NCI-H510A treated with DMSO at 0.1 percent for 48 hours (cell line): ENCODE data around the gene NTNG1.
A peak's percentile ranks its signal among the peaks of the same experiment; 100 is the strongest.
"Not testable (repeated sequence)": the region's sequence is repeated elsewhere in the genome, so short reads cannot be mapped to it uniquely, and the experiment has no call there.

Source experiments
- DNase-seq: peaks from one replicate; lab custom pipeline; 2025; lab: John Stamatoyannopoulos, UW

The NTNG1 gene

GRCh38 chr1:107145637-107146036, 4.8 kb downstream of the NTNG1 start:
- DNase-seq = no peak

- peak; percentile 37 for DNase-seq
Measured at GRCh38 chr1:107147843-107148242, 7.0 kb downstream of the NTNG1 start.

GRCh38 chr1:107149946-107150345, 9.1 kb downstream of the NTNG1 start:
- no peak for DNase-seq

- DNase-seq = no peak
Measured at GRCh38 chr1:107151295-107151694, 10.5 kb downstream of the NTNG1 start.

- DNase-seq = peak; percentile 25
Measured at GRCh38 chr1:107152395-107152794, 11.6 kb downstream of the NTNG1 start.

- peak; percentile 47 for DNase-seq
Measured at GRCh38 chr1:107153014-107153413, 12.2 kb downstream of the NTNG1 start.

GRCh38 chr1:107158496-107158895, 17.7 kb downstream of the NTNG1 start:
- no peak for DNase-seq

- no peak for DNase-seq
Measured at GRCh38 chr1:107158991-107159390, 18.2 kb downstream of the NTNG1 start.

GRCh38 chr1:107162745-107163144, 21.9 kb downstream of the NTNG1 start:
- peak; percentile 13 for DNase-seq

GRCh38 chr1:107164901-107165300, 24.1 kb downstream of the NTNG1 start:
- DNase-seq = not testable (repeated sequence)

- DNase-seq = no peak
Measured at GRCh38 chr1:107169615-107170014, 28.8 kb downstream of the NTNG1 start.

GRCh38 chr1:107171333-107171732, 30.5 kb downstream of the NTNG1 start:
- DNase-seq = no peak

GRCh38 chr1:107172450-107173170, 31.8 kb downstream of the NTNG1 start:
- DNase-seq = no peak

GRCh38 chr1:107175102-107175909, 34.5 kb downstream of the NTNG1 start:
- DNase-seq = no peak

GRCh38 chr1:107181253-107181969, 40.6 kb downstream of the NTNG1 start:
- no peak for DNase-seq

GRCh38 chr1:107183011-107183410, 42.2 kb downstream of the NTNG1 start:
- DNase-seq = no peak

GRCh38 chr1:107184888-107185287, 44.0 kb downstream of the NTNG1 start:
- no peak for DNase-seq

- no peak for DNase-seq
Measured at GRCh38 chr1:107187399-107187798, 46.6 kb downstream of the NTNG1 start.

GRCh38 chr1:107188160-107188559, 47.3 kb downstream of the NTNG1 start:
- DNase-seq = no peak

- no peak for DNase-seq
Measured at GRCh38 chr1:107194380-107194779, 53.5 kb downstream of the NTNG1 start.

GRCh38 chr1:107195476-107195875, 54.6 kb downstream of the NTNG1 start:
- no peak for DNase-seq

GRCh38 chr1:107196973-107197562, 56.2 kb downstream of the NTNG1 start:
- DNase-seq = peak; percentile 11
